Gastroesophageal sphincter (tissue), 4 donors: ENCODE data around the gene CLK3. TPM values are rescaled to one million over a fixed set of nuclear protein-coding genes. Genes with fewer than 3 reads are reported as not detected.
A peak's percentile ranks its signal among the peaks of the same experiment; 100 is the strongest.

Source experiments
- ATAC-seq: fragments of 150-250 bp; one replicate; pipeline ENCODE4 v1.9.1; 2016; ENCODE audit warnings: mild to moderate bottlenecking, moderate library complexity
- H3K27ac ChIP-seq, 4 donors: fragments of 200-600 bp; sonication (generic) in 3 of 4; 1 replicate in 3 of 4; 2 replicates in 1 of 4; pipeline ENCODE4 v1.5.1; 2016 to 2019
- H3K27me3 ChIP-seq: fragments of 200-600 bp; sonication (generic); one replicate; pipeline ENCODE4 v1.5.1; 2019
- H3K36me3 ChIP-seq, 2 donors: fragments of 200-600 bp; sonication (generic); one replicate each; pipeline ENCODE4 v1.5.1; 2019; ENCODE audit warnings: control low read depth in 1 of 2
- H3K4me1 ChIP-seq, 3 donors: fragments of 200-600 bp; sonication (generic); 1 replicate in 2 of 3; 2 replicates in 1 of 3; pipeline ENCODE4 v1.5.1; 2016 to 2019; ENCODE audit warnings: control low read depth in 2 of 3
- H3K4me3 ChIP-seq, 2 donors: fragments of 200-600 bp; sonication (generic); one replicate each; pipeline ENCODE4 v1.5.1; 2019; ENCODE audit warnings: mild to moderate bottlenecking in 1 of 2, moderate library complexity in 1 of 2
- H3K9me3 ChIP-seq, 3 donors: fragments of 200-600 bp; sonication (generic); one replicate each; pipeline ENCODE4 v1.5.1; 2017 to 2019; ENCODE audit warnings: control low read depth in 2 of 3
- EP300 ChIP-seq: sonication (generic); formaldehyde crosslinking; IDR thresholded peaks from one replicate; pipeline ENCODE4 v1.6.1; 2017; ENCODE audit warnings: antibody characterized with exemption, mild to moderate bottlenecking
- POLR2A ChIP-seq, 2 donors: fragments of 450-650 bp; IDR thresholded peaks; one replicate each; pipeline ENCODE4 v1.6.1; 2017; ENCODE audit warnings: antibody characterized with exemption in 2 of 2, mild to moderate bottlenecking in 2 of 2, moderate library complexity in 1 of 2
- POLR2AphosphoS5 ChIP-seq: sonication (generic); formaldehyde crosslinking; IDR thresholded peaks from one replicate; pipeline ENCODE4 v1.6.1; 2017; ENCODE audit warnings: antibody characterized with exemption
- WGBS, 2 donors: methylation state at CpG; one replicate each; pipeline ENCODE4 v1.1.5; 2018; ENCODE audit warnings: low coverage in 1 of 2; 5-methylcytosine and 5-hydroxymethylcytosine counted together
- total RNA-seq, 4 donors: library from RNA; depleted of rRNA; stranded (reverse); fragments of >200 nt; gene quantifications; one replicate each; pipeline ENCODE4 v1.1.0, GENCODE V29; 2016
- TF ChIP-seq, protein P1 (sequence below), 4 experiments: fragments of 200-600 bp in 2 of 4; fragments of 450-650 bp in 2 of 4; sonication (generic) in 1 of 4; IDR thresholded peaks; one replicate each; pipeline ENCODE4 v1.5.1; 2017 to 2019; ENCODE audit warnings: antibody characterized with exemption in 4 of 4, mild to moderate bottlenecking in 2 of 4, moderate library complexity in 2 of 4

CLK3 gene
- total RNA-seq, 4 donors from 2014 or later: 62.8 to 108 (median 82.5) TPM

DNA sequence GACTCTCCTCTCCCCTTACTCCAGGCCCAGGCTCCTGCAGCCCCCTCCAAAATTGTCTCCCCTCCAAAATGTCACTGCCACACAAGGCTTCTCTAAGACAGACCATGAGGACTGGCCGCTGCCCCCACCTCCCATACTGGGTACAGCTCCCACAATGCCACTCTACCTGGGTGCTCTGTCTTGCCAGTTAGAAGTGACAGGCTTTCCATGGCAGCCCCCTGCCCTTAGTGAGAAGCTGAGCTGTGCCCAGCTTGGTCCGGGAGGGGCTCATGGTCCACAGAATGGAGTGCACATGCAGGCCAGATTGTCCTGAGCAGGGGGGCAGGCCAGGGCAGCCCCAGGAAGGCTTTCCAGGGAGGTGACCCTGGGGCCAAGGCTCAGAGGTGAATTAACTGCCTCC is 3.0 kb upstream of the CLK3 start:
- H3K9me3 ChIP-seq: no peaks in the 10 kb centered on the region
- 100% methylated on average over 1 of the region's 2 CpGs; no CpG with 5 or more reads in 1 of the 2 donors for WGBS, 2 donors
- H3K27ac ChIP-seq: no peak overlapping the region
- peaks cover 0 to 34% (median 12%) of the 10 kb centered on the region in 3 donors for H3K4me1 ChIP-seq
- no peaks in the 10 kb centered on the region for H3K27me3 ChIP-seq
- ATAC-seq: no peak
- no peak overlapping the region for H3K4me3 ChIP-seq
- H3K36me3 ChIP-seq: no peaks in the 10 kb centered on the region
- no peak for TF ChIP-seq POLR2A (IDR thresholded peaks at IDR 0.05)
- TF ChIP-seq POLR2AphosphoS5: no peak
- TF ChIP-seq EP300: no peak
- TF ChIP-seq, protein P1, sequence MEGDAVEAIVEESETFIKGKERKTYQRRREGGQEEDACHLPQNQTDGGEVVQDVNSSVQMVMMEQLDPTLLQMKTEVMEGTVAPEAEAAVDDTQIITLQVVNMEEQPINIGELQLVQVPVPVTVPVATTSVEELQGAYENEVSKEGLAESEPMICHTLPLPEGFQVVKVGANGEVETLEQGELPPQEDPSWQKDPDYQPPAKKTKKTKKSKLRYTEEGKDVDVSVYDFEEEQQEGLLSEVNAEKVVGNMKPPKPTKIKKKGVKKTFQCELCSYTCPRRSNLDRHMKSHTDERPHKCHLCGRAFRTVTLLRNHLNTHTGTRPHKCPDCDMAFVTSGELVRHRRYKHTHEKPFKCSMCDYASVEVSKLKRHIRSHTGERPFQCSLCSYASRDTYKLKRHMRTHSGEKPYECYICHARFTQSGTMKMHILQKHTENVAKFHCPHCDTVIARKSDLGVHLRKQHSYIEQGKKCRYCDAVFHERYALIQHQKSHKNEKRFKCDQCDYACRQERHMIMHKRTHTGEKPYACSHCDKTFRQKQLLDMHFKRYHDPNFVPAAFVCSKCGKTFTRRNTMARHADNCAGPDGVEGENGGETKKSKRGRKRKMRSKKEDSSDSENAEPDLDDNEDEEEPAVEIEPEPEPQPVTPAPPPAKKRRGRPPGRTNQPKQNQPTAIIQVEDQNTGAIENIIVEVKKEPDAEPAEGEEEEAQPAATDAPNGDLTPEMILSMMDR (IDR thresholded peaks at IDR 0.05): no peak

DNA sequence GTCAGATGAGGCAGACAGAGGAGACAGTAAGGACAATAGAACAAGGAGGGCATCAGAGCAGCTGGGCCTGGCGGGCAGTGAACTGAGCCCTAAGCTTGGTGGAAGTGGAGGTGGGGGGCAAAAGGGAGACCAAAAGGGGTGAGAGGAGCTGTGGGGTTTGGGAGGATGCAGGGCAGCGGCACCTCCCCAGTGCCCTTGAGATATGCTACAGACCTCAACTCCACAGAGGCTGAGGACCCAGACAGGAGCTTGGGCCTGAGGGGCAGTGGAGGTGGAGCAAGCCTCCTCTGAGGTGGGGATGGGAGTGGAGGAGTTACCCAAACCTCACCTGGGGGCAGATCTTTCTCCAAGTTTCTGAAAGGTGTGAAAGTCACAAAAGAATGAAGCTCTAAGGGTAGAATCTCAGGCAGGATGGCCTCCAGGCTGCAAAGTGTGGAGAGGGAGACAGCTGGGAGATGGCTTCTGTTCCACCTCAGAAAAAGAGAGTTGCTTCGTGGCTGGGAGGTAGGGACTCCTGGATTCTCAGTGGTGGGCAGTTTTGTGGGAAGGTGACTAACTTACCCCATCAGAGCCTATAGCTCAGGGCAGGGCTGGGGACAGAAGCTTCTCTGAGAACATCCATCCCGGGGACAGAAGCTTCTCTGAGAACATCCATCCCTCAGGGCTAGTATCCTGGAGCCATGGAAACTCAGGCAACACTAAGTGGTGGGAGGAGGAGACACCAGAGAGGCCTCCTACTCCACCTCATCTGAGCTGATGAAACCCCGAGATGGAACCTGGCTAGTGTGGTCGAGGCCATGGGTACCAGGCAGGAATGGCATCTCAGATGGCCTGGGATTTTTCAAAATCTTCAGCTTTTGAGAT is 2.3 kb upstream of the CLK3 start:
- Histone ChIP-seq H3K27ac (peak overlapping the region in 3 of 4 donors; percentile 97 to 100 (median 99)), H3K36me3 (no peaks in the 10 kb centered on the region), H3K27me3 (no peaks in the 10 kb centered on the region), H3K4me1 (peaks cover 0 to 40% (median 18%) of the 10 kb centered on the region in 3 donors), H3K9me3 (no peaks in the 10 kb centered on the region), H3K4me3 (no peak overlapping the region)
- WGBS, 2 donors: 78 to 94% methylated on average over 3 to 4 of the region's 6 CpGs
- TF ChIP-seq, protein P1 (IDR thresholded peaks at IDR 0.05): no peak
- TF ChIP-seq POLR2AphosphoS5: no peak
- ATAC-seq: no peak

DNA sequence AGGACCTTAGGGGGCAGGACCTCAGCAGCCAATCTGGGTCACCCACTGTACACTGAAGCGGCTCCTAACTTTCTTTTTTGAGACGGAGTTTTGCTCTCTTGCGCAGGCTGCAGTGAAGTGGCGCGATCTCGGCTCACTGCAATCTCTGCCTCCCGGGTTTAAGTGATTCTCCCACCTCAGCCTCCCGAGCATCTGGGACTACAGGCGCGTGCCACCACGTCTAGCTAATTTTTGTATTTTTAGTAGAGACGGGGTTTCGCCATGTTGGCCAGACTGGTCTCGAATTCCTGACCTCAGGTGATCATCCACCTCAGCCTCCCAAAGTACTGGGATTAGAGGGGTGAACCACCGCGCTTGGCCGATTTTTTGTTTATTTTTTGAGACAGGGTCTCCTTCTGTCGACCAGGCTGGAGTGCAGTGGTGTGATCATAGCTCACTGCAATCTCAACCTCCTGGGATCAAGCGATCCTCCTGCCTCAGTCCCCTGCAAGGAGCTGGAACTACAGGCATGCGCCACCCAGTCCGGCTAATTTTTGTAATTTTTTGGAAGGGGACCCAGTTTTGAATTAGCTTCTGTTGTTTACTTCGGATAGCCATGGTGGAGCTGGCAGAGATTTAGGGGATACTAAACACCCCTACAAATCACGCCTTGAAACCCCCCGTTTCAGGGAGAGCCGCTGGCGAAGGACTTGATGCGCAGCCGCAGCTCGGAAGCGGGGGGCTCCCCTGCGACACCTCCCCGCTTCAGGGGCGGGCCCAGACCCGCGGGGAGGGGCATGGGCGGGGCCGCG is 1.5 kb upstream of the CLK3 start:
- Histone ChIP-seq H3K27me3 (no peaks in the 10 kb centered on the region), H3K27ac (peak overlapping the region in 3 of 4 donors; percentile 97 to 100 (median 99)), H3K9me3 (no peaks in the 10 kb centered on the region), H3K4me3 (peak overlapping the region; percentile 91 to 99), H3K36me3 (peaks cover 0 to 6% of the 10 kb centered on the region in 2 donors), H3K4me1 (peaks cover 0 to 48% (median 21%) of the 10 kb centered on the region in 3 donors)
- TF ChIP-seq EP300 (no peak), POLR2A (IDR thresholded peaks at IDR 0.05) (no peak), POLR2AphosphoS5 (no peak)
- TF ChIP-seq, protein P1 (IDR thresholded peaks at IDR 0.05): peak in 1 of 4 experiments; percentile 11
- WGBS, 2 donors: 30 to 41% methylated on average over 7 to 20 of the region's 38 CpGs
- peak; percentile 1 for ATAC-seq

DNA sequence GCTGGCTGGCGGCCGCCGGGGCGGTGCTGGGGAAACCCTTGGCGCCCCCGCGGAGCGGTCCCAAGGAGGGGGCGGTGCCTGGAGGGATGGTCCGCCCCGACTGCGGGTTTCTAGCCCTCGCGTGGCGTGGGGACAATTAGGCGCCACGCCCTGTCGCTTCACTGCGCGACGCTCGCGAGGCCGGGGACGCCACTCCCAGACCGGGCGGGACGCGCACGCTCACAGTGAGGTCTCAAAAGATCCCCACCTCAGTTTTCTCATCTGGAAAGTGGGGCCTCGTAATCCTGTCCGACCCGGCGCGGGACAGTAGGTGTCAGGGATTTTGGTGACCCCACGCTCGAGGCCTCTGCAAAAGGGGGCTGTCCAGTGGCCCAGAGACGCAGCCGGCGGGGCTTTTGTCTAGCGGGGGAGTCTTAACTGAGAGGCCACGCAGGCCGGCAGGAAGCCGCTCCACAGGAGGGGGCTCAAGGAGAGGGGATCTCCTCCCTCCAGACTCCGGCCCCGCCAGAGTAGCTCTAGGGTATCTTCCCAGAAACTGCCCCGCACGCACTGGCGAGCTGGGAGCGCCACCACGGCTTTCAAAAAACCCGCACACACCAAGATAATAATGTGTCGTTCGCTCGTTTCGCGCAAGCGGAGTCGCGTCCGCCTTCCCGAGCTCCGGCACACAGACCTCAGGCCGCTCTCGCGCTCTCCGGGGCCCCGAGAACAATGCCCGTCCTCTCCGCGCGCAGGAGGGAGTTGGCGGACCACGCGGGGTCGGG is 710 bp upstream of the CLK3 start:
- 0% methylated on average over 8 of the region's 76 CpGs; no CpG with 5 or more reads in 1 of the 2 donors for WGBS, 2 donors
- no peak for TF ChIP-seq EP300
- TF ChIP-seq POLR2A (IDR thresholded peaks at IDR 0.05): peak in 1 of 2 donors; percentile 50
- TF ChIP-seq POLR2AphosphoS5: peak; percentile 62
- Histone ChIP-seq H3K4me1 (peaks cover 0 to 56% (median 21%) of the 10 kb centered on the region in 3 donors), H3K4me3 (peak overlapping the region; percentile 91 to 99), H3K27me3 (no peaks in the 10 kb centered on the region), H3K9me3 (no peaks in the 10 kb centered on the region), H3K36me3 (peaks cover 0 to 13% of the 10 kb centered on the region in 2 donors), H3K27ac (peak overlapping the region; percentile 94 to 100 (median 98))
- peak; percentile 84 for ATAC-seq
